OCI-LY3 (cell line): ENCODE measurements around the gene CLEC2L.

Experiments
- H2AFZ ChIP-seq: fragments of 200-600, 300-600 bp; shearing (Covaris generic); 2 replicates; pipeline ENCODE4 v1.6.0; 2014; ENCODE audit warnings: antibody characterized with exemption, low read depth, low read length
- H3K27ac ChIP-seq: fragments of 200-600, 300-600 bp; sonication (generic); 2 replicates; pipeline ENCODE4 v1.5.1; 2014; ENCODE audit warnings: mild to moderate bottlenecking, low read length, moderate library complexity, mixed read lengths
- H3K27me3 ChIP-seq: fragments of 200-600, 300-600 bp; sonication (generic); 2 replicates; pipeline ENCODE4 v1.6.1; 2014; ENCODE audit warnings: low read depth, low read length, mixed read lengths
- H3K36me3 ChIP-seq: fragments of 200-600, 300-600 bp; sonication (generic); replicated peaks from 2 replicates; pipeline ENCODE3; 2014; ENCODE audit warnings: low read depth, low read length, mixed read lengths
- H3K4me1 ChIP-seq: fragments of 300-600, 200-600 bp; sonication (generic); 2 replicates; pipeline ENCODE4 v1.6.1; 2014; ENCODE audit warnings: low read length, mixed read lengths
- H3K4me2 ChIP-seq: fragments of 200-600, 300-600 bp; sonication (generic); 2 replicates; pipeline ENCODE4 v1.6.1; 2014; ENCODE audit warnings: low read length, mixed read lengths
- H3K4me3 ChIP-seq: fragments of 300-600, 200-600 bp; sonication (generic); 2 replicates; pipeline ENCODE4 v1.5.1; 2014; ENCODE audit warnings: antibody characterized with exemption, mild to moderate bottlenecking, low read length, moderate library complexity
- H3K79me2 ChIP-seq: fragments of 300-600, 200-600 bp; shearing (Covaris generic); 2 replicates; pipeline ENCODE4 v1.6.1; 2014; ENCODE audit warnings: mild to moderate bottlenecking, low read length, mixed read lengths
- H3K9ac ChIP-seq: fragments of 300-600, 200-600 bp; shearing (Covaris generic); 2 replicates; pipeline ENCODE4 v1.6.0; 2014; ENCODE audit warnings: mild to moderate bottlenecking, low read length, moderate library complexity
- H3K9me3 ChIP-seq: fragments of 200-600, 300-600 bp; shearing (Covaris generic); 2 replicates; pipeline ENCODE4 v1.6.1; 2014; ENCODE audit warnings: low read length, mixed read lengths; ENCODE audit not compliant: insufficient read depth
- H4K20me1 ChIP-seq: fragments of 200-600, 300-600 bp; sonication (generic); 2 replicates; pipeline ENCODE4 v1.6.1; 2016; ENCODE audit warnings: low read length, mixed read lengths; ENCODE audit not compliant: insufficient read depth
- EZH2phosphoT487 ChIP-seq: fragments of 200-600 bp; shearing (Covaris generic); IDR thresholded peaks from 2 replicates; pipeline ENCODE4 v1.6.1; 2018; ENCODE audit warnings: antibody characterized with exemption, mixed run types, low read depth
- TF ChIP-seq, protein P1 (sequence below): fragments of 200-600, 300-600 bp; sonication (generic); IDR thresholded peaks from 2 replicates; pipeline ENCODE4 v1.5.1; 2014; ENCODE audit warnings: antibody characterized with exemption, low read length, low read depth

The CLEC2L gene

DNA sequence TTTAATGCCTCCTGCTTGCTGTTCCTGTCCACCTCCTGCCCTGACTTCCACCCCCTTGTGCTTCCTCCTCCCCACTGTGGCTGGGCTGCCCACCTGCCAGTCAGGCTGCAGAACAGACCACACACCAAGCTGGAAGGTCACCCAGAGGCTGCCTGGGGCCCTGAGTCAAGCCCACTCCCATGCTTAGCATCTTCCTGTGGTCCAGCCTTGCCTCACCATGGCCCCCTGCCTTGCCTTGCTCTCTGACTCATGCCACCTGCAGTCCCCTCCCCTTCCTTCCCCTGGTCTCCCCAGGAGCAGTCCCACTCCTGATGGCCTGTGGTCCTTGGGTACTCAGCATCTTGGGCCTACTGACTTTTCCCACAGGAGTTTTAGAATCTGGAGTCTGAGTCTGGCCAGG lies 2.3 kb downstream of the CLEC2L start:
- no peaks in the 10 kb centered on the region for H4K20me1 ChIP-seq
- no peaks in the 10 kb centered on the region for H3K79me2 ChIP-seq
- no peak for TF ChIP-seq EZH2phosphoT487
- TF ChIP-seq, protein P1, sequence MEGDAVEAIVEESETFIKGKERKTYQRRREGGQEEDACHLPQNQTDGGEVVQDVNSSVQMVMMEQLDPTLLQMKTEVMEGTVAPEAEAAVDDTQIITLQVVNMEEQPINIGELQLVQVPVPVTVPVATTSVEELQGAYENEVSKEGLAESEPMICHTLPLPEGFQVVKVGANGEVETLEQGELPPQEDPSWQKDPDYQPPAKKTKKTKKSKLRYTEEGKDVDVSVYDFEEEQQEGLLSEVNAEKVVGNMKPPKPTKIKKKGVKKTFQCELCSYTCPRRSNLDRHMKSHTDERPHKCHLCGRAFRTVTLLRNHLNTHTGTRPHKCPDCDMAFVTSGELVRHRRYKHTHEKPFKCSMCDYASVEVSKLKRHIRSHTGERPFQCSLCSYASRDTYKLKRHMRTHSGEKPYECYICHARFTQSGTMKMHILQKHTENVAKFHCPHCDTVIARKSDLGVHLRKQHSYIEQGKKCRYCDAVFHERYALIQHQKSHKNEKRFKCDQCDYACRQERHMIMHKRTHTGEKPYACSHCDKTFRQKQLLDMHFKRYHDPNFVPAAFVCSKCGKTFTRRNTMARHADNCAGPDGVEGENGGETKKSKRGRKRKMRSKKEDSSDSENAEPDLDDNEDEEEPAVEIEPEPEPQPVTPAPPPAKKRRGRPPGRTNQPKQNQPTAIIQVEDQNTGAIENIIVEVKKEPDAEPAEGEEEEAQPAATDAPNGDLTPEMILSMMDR, result no peak
- no peaks in the 10 kb centered on the region; the same call in 1 of the 2 replicates for H3K27me3 ChIP-seq
- no peak overlapping the region for H3K27ac ChIP-seq
- H3K9ac ChIP-seq, result no peak overlapping the region
- no peaks in the 10 kb centered on the region for H3K36me3 ChIP-seq
- H2AFZ ChIP-seq, result no peak overlapping the region
- no peaks in the 10 kb centered on the region for H3K9me3 ChIP-seq
- H3K4me3 ChIP-seq, result no peak overlapping the region
- no peak overlapping the region for H3K4me2 ChIP-seq
- H3K4me1 ChIP-seq, result no peaks in the 10 kb centered on the region

DNA sequence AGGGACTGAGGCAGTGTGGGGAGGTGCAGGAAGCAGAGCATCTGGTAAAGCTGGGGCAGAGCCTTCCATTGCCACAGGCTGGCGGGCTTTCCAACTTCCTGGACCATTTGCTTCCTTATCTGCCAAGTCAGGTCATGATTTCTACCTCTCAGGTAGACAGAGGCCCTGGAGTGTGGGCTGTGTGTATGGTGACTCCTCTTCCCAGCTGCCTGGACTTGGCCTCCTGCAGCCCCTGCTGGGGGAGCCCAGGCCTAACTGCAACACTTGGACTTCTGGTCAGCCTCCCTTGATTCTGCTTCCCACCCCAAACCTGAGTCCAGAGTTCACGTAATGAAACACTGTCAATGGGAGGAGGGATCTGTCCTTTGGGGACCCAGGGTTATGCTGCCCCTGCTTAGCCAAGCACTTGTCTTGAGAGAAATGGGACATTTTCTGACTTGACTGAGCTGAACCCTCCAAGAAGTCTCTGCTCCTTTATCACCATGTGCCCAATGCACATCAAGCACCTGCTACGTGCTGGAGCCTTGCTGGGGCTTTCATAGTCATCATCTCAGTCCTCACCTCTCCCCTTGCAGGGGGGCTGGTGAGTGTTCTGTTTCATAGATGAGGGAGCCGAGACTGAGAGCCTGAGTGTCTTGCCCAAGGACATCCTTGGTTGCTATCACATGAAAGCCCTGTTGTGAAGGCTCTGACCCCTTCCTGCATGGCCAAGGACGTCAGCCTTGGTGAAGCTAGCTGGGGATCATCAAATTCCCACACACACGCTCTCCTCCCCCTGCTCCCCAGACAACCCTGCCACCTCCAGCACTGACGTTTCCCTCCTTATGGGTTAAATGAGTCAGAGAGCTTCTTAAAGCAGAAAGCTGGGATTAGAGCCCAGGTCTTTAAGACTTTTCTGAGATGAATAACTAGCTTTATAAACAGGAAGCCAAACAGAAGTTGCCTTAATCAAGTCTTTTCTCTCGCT lies 3.4 kb downstream of the CLEC2L start:
- Histone ChIP-seq H3K27me3 (peaks cover 3% of the 10 kb centered on the region; the same call in 1 of the 2 replicates), H3K9ac (no peak overlapping the region), H4K20me1 (no peaks in the 10 kb centered on the region), H2AFZ (no peak overlapping the region), H3K9me3 (no peaks in the 10 kb centered on the region), H3K79me2 (no peaks in the 10 kb centered on the region), H3K27ac (no peak overlapping the region), H3K4me3 (no peak overlapping the region), H3K4me2 (no peak overlapping the region), H3K36me3 (no peaks in the 10 kb centered on the region), H3K4me1 (no peaks in the 10 kb centered on the region)
- TF ChIP-seq, protein P1, result no peak
- no peak for TF ChIP-seq EZH2phosphoT487

DNA sequence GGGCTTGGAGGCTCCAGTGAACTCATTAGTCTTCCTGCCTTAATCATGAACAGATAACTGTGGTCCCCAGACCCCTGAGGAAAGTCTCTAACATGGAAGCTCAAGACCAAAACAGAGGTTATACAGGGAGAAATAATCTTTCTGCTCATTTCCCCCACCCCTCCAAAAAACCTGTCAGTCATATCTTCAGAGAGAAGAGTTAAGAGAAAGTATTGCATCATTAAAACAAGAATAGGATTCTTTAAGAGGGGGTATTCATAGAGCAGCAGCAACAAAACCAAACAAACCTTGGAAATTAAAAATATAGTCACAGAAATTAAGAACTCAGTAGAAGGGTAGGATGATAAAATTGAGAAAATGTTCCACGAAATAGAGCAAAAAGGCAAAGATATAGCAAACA lies 7.6 kb downstream of the CLEC2L start:
- Histone ChIP-seq H2AFZ (no peak overlapping the region), H3K4me3 (no peak overlapping the region), H3K9ac (no peak overlapping the region), H3K27me3 (peaks cover 9% of the 10 kb centered on the region; the same call in 1 of the 2 replicates), H3K4me2 (no peak overlapping the region), H3K27ac (no peak overlapping the region), H3K79me2 (no peaks in the 10 kb centered on the region), H4K20me1 (no peaks in the 10 kb centered on the region), H3K36me3 (no peaks in the 10 kb centered on the region), H3K4me1 (no peaks in the 10 kb centered on the region), H3K9me3 (no peaks in the 10 kb centered on the region)
- TF ChIP-seq, protein P1, result no peak
- TF ChIP-seq EZH2phosphoT487, result no peak

DNA sequence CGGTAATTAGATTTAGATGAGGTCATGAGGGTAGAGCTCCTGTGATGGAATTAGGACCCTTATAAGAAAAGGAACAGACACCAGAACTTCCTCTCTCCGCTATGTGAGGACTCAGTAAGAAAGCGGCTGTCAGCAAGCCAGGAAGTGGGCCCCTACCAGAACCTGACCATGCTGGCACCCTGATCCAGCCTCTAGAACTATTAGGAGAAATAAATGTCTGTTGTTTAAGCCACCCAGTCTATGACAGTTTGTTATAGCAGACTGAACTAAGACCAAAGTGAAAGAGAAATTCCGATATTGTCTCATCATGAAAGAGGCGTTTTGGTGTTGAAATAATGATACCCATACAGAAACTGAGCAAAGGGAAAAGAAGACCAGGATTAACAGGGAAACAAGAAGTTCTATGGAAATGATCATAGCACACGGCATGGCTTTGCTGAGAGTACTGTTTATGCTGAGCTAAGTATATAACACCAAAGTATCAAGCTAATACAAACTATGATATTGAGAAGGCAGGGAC lies 9.2 kb downstream of the CLEC2L start:
- Histone ChIP-seq H3K9me3 (no peaks in the 10 kb centered on the region), H4K20me1 (no peaks in the 10 kb centered on the region), H3K27me3 (peaks cover 15% of the 10 kb centered on the region; the same call in 1 of the 2 replicates), H3K79me2 (no peaks in the 10 kb centered on the region), H2AFZ (no peak overlapping the region), H3K27ac (no peak overlapping the region), H3K4me3 (no peak overlapping the region), H3K4me1 (no peaks in the 10 kb centered on the region), H3K4me2 (no peak overlapping the region), H3K36me3 (no peaks in the 10 kb centered on the region), H3K9ac (no peak overlapping the region)
- TF ChIP-seq, protein P1, result no peak
- no peak for TF ChIP-seq EZH2phosphoT487
